Esophagus squamous epithelium (tissue), 4 donors: ENCODE results near the gene TPPP.
"Not testable (repeated sequence)": the region's sequence is repeated elsewhere in the genome, so short reads cannot be mapped to it uniquely, and the experiment has no call there.

Experiments used
- POLR2A ChIP-seq, 4 donors: fragments of 450-650 bp; IDR thresholded peaks; one replicate each; pipeline ENCODE4 v1.6.1; 2017; ENCODE audit warnings: antibody characterized with exemption in 4 of 4, mild to moderate bottlenecking in 4 of 4, moderate library complexity in 3 of 4
- TF ChIP-seq, protein P1 (sequence below), 6 experiments: fragments of 450-650 bp in 4 of 6; fragments of 200-600 bp in 2 of 6; sonication (generic) in 2 of 6; IDR thresholded peaks; one replicate each; pipeline ENCODE4 v1.5.1; 2016 to 2019; ENCODE audit warnings: antibody characterized with exemption in 6 of 6, mild to moderate bottlenecking in 4 of 6, moderate library complexity in 4 of 6

DNA sequence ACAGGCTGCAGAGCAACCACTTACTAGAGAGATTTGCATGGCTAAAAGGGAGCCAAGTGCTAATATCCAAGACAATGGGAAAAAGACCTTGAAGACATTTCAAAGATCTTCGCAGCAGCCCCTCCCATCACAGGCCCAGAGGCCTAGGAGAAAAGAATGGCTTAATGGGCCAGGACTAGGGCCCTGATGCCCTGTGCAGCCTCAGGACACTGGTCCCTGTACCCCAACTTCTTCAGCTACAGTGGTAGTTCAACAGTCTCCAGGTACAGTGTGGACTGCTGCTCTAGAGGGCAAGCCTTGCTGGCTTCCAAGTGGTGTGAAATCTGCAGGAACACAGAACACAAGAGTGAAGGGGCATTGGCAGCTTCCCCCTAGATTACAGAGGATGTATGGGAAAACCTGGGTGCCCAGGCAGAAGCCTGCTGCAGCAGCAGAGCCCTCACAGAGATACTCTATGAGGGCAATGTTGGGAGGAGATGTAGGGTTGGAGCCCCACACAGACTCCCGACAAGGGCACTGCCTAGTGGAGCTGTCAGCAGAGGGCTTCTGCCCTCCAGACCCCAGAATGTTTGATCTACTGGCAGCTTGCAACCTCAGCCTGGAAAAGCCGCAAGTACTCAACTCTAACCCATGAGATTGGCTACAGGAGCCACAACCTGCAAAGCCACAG is 15.8 kb upstream of the TPPP start:
- TF ChIP-seq, protein P1, sequence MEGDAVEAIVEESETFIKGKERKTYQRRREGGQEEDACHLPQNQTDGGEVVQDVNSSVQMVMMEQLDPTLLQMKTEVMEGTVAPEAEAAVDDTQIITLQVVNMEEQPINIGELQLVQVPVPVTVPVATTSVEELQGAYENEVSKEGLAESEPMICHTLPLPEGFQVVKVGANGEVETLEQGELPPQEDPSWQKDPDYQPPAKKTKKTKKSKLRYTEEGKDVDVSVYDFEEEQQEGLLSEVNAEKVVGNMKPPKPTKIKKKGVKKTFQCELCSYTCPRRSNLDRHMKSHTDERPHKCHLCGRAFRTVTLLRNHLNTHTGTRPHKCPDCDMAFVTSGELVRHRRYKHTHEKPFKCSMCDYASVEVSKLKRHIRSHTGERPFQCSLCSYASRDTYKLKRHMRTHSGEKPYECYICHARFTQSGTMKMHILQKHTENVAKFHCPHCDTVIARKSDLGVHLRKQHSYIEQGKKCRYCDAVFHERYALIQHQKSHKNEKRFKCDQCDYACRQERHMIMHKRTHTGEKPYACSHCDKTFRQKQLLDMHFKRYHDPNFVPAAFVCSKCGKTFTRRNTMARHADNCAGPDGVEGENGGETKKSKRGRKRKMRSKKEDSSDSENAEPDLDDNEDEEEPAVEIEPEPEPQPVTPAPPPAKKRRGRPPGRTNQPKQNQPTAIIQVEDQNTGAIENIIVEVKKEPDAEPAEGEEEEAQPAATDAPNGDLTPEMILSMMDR (IDR thresholded peaks at IDR 0.05) = not testable (repeated sequence)
- not testable (repeated sequence) for TF ChIP-seq POLR2A (IDR thresholded peaks at IDR 0.05)
